ENCODE results near the gene SLC12A9.

The SLC12A9 gene

DNA sequence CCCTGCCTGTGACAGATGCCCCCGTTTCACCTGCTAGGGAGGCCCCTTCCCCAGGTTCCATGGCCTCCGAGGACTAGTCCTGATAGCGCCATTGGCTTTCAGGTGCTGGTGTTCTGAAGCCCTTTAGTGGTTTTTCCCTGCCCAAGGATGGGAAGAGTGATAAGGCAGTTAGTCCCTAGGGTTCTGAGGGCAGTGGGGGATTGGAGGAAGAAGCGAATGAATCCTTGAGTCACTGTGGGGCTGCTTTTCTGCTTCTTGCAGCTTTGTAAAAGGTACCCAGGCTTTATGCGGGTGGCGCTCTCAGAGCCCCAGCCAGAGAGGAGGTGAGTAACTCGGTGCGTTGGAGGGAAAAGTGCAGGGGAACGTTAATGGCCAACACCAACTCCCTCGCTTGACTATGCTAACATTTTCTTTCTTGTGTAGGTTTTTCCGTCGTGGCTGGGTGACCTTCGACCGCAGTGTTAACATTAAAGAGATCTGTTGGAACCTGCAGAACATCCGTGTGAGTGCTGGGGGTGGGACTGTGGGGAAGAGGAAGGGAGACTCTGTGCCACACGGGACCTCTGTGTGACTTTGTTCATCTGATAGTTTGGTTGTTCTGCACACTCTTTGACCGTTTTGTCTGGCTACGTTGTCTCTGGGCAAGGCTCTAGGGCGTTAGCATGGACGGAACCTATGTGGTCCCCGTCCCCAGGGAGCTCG is 33.1 kb downstream of the SLC12A9 start:
- DNase-seq = no peak

DNA sequence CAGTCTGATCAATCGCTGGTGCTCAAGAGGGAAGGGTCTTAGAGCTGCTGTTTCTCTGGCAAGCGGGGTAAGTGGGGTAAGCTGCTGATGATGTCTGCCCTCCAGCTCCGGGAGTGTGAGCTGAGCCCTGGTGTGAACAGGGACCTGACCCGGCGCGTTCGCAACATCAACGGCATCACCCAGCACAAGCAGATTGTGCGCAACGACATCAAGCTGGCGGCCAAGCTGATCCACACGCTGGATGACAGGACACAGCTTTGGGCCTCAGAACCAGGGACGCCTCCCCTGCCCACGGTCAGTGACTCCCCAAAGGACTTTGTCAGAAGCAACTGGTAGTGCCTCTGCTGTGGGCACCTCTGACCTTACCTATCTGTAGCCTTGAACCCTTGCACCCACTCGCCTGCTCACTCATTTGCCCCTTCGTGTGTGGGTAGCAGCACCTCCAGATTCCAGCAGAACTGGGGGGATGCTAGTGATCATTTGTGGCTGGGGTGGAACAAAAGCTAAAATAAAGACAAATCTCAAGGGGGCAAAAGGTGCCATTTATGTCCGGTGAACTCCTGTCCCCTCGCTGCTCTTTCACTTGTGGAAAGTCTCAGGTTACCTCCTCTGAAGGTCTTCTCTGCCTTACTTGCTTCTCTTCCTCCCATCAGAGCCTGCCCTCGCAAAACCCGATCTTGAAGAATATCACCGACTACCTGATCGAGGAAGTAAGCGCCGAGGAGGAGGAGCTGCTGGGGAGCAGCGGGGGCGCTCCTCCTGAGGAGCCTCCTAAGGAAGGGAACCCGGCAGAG is 33.8 kb downstream of the SLC12A9 start:
- no peak for DNase-seq

DNA sequence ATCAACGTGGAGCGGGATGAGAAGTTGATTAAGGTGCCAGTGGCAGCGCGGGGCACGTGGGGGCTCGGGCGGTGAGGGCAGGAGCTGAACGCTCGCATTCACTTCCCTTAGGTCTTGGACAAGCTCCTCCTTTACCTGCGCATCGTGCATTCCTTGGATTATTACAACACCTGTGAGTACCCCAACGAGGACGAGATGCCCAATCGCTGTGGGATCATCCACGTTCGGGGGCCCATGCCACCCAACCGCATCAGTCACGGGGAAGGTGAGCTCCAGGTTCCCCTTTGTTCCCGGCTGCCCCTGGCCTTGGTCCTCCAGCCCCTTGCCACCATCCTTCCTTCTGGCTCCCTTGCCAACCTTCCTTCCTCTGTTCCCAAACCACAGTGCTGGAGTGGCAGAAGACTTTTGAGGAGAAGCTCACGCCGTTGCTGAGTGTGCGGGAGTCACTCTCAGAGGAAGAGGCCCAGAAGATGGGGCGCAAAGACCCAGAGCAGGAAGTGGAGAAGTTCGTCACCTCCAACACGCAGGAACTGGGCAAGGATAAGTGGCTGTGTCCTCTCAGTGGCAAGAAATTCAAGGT is 34.5 kb downstream of the SLC12A9 start:
- no peak for DNase-seq

DNA sequence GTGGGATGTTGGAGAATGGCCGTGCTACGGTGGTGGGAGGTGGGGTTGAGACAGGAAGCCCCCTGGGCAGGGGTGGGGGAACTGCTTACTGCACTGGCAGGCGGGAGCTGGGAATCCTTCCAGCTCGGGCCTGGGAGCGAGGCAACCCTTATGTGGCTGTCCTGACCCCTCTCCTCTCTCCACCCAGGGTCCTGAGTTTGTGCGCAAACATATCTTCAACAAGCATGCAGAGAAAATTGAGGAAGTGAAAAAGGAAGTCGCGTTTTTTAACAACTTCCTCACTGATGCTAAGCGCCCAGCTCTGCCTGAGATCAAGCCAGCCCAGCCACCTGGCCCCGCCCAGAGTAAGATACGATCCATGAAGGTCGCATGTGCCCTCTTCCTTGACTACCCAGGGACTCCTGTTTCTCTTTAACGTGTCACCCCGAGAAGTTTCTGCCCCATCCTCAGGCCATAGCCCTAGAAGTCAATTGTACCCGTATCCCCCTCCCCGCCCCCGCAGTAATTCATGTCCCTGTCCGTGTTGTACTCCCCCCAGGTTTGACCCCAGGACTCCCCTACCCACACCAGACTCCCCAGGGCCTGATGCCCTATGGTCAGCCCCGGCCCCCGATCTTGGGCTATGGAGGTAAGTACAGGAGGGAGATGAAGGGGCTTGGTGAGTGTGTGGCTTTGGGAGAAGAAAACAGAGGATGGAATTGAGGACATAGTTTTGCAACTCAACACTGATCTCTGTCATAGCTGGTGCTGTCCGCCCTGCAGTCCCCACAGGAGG is 35.2 kb downstream of the SLC12A9 start:
- DNase-seq = no peak

DNA sequence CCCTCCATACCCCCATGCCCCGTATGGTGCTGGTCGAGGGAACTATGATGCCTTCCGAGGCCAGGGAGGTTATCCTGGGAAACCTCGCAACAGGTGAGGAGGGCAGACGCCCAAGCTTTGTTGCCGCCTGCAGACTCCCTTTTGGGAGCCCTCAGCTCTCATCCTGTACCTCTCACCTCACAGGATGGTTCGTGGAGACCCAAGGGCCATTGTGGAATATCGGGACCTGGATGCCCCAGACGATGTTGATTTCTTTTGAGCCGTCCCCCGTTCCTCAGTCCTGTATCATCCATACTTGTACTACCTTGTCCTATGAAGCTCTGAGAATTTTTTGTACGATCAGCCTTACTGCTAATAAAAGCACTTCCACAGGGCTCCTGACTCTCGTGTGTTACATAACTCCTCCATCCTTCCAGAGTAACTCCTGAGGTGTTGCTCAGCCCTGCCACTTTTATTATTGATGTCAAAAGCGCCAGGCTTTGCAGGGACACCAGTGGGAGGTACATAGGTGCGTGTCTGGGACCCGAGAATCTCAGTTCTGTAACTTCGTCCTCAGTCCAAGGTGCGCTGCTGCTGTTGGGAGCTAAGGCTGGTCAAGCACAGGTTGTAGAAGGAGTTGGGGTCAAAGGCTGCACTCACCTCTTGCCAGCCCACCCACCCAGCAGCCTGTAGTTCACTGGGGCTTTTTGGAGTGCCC is 35.9 kb downstream of the SLC12A9 start:
- DNase-seq = no peak

DNA sequence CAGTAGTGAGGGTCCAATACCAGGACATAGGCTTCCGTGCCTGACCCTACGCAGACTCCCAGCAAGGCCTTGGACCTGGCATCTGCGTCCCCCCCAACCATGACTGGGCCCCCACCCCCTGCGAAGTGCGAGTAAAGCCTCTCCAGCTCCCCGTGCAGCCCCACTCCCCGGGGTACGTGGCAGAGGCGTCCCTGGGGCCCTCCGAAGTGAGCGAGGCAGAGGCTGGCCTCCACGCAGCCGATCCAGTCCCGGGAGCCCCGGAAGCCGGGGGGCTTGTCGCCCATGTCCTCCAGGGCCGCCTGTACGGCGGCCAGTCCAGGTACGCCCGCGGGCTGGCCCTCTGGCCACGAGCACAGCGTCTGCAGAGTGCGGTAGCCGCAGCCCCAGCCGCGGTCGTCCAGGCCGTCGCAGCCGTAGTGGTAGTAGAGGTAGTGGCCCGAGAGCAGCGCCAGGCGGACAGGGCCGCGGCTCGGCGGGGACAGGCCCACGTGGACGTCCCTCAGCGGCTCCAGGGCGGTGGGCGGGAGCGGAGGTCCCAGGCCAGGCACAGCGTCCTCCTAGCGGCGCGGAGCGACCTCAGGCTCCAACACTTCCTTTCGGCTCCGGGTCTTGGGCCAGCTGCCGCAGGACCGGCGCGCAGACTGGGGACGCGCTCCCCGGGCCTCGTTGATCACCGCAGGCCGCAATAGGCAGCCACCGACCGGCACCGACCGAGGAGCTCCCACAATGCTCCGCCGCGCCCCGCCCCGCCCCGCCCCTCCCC is 36.7 kb downstream of the SLC12A9 start, which contains the start of gene UFSP1:
Gene UFSP1, minus strand, starts transcription at position 728 of the 763 bp plus-strand sequence. Its CDS starts 444 bp downstream, at position 284.
- DNase-seq = no peak

DNA sequence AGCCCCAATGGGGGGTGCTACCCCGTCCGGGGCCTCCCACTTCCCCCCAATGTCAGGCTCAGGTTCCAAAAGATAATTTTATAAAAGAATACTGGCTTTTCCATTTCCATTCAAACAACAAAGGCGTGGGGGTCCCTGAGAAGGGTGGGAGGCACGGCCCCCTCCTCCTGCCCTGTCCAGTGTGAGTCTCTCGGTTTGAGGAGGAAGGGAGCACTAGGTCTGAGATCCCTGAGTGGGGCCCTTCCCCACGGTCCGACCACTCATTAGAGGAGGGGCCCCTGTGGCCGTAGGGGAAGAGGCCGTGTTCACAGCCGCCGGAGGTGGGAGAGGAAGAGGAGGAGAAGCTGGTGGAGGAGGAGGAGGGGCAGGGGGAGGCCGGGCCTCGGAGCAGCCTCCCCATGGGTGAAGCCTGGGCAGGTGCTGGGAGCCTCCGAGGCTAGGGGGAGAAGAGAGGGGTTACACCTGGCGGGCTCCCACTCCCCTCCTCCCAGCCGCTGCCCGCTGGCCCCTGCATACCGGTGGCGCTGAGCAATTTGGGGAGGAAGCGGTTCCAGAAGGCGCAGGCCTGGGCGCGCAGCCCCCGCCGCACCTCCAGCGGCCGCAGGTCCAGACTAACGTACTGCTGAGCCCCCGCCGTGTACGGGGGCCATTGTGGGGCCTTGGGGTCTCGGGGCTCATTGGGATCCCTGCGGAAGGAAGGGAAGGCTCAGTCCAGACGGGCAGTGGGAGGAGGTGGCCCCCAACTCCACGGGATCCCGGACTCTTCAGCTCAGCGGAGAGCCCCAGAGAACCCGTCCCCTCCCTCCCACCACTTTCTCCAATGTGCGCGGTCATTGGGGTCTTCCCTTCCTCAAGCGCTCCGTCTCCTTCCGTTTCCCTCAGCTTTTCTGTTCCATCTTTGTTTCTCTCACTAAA is 38.4 kb downstream of the SLC12A9 start:
- no peak for DNase-seq

DNA sequence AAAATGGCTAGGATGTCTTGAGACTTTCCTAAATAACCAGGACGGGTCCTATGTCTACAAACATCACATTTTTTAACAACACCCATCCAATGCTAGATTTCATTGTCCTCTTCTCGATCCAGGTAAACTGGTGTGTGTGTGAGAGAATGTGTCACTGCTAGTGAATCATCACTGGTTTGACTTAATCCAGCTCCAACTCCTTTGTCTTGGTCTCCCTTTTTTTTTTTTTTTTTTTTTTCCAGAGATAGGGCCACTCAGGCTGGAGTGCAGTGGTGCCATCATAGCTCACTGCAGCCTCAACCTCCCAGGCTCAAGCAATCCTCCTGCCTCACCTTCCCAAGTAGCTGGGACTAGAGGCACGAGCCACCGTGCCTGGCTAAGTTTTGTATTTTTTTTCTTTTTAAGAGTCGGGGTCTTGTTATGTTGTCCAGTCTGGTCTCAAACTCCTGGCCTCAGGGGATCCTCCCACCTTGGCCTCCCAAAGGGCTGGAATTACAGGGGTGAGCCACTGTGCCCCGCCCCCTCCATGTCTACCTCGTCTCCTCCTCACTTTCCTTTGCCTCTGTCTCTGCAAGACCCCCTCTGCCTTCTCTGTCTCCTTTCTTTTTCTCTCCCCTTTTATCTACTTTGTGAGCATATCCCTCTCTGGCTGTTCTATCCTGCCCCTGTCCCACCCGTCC is 39.2 kb downstream of the SLC12A9 start:
- no peak for DNase-seq

DNA sequence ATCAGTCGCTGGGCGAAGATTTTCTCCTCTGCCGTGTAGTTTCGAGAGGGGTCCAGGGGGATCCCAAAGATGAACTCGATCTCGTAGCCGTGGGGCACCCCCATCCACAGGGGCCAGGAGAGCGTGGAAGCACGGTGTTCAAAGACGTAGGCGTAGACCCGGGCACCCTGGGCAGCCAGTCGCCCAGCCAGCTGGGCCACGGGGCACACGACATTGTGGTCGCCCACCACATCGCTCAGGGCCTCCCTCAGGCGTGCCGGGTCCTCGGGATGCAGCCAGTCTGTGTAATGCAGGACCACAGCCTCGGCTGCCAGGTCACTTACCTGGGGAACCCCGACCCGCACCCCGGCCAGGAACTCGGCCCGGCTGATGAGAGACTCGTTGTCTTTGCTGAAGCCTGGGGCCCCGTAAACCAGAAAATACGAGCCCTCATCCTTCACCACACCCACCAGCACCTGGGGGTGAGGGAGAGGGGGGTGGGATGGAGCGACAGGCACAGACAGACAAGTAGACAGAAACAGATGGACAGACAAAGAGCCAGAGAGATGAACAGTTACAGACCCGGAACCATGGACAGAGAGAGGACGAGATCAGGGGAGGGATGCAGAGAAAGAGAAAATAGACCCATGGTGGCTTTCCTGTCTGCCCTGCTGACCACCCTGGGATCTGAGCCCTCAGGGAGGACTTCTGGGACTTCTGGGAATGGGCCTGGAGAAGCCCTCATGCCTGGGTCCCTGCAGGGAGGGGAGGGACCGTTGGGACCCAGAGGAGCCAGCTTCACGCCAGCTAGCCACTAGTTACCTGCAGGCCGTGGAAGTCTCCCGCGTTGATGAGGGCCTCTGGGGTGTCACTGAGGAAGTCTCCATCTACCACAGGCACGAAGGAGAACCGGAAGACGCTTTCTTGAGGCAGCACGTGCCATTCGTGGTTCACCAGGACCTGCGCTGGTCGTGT is 40.1 kb downstream of the SLC12A9 start:
- no peak for DNase-seq

DNA sequence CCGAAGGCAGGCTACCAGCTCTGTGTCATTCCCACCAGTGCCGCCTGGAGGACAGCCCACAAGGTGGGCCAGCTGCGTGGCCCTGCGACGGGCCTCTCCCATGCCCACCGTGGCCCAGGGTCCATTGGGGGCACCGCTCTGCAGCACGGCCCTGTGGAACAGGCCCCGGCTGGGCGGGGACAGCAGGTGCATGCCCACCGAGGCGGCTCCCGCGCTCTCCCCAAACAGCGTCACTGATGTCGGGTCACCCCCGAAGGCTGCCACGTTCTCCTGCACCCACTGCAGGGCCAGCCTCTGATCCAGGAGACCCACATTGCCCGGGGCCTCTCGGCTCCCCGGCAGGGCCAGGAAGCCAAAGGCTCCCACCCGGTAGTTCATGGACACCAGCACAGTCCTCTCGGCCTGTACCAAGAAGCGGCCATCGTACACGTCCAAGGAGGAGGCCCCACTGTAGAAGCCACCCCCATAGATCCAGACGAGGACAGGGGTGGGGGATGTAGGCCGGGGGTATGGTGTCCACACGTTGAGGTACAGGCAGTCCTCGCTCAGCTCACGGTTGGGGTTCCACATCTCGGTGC is 40.9 kb downstream of the SLC12A9 start:
- no peak for DNase-seq

DNA sequence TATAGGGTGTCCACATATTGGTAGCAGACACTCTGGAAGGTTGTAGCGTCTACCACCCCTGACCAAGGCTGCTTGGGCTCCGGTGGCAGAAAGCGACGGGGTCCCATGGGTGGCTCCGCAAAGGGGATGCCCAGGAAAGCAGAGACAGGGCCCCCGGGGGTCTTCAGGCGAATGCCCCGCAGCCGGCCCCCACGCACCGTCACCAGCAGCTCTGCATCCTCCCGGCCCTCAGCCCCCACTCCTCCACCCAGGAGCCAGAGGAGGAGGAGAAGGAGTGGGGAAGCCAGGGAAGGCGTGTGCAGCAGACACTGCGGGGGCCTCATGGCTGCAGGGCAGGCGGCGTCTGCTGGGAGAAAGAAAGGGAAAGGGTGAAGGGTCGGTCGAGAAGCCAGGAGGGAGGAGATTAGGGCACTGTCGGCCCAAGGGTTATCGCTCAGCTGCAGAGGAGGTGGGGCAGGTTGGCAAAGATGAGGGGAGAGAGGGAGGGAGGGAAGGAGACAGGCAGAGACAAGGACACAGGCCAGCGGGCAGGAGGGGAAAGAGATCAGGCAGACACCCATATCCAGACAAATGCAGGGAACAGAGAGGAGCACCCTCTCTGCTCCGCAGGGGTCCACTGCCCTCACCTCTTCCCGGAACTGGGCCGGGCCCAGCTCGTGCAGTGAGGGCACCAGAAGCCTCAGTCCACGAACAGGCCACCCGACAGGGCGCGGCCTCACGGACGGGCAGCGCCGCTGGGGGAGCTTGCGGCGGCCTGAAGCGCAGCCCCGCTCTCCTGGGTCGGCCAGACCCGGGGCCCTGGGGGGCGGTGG is 41.6 kb downstream of the SLC12A9 start:
- no peak for DNase-seq

DNA sequence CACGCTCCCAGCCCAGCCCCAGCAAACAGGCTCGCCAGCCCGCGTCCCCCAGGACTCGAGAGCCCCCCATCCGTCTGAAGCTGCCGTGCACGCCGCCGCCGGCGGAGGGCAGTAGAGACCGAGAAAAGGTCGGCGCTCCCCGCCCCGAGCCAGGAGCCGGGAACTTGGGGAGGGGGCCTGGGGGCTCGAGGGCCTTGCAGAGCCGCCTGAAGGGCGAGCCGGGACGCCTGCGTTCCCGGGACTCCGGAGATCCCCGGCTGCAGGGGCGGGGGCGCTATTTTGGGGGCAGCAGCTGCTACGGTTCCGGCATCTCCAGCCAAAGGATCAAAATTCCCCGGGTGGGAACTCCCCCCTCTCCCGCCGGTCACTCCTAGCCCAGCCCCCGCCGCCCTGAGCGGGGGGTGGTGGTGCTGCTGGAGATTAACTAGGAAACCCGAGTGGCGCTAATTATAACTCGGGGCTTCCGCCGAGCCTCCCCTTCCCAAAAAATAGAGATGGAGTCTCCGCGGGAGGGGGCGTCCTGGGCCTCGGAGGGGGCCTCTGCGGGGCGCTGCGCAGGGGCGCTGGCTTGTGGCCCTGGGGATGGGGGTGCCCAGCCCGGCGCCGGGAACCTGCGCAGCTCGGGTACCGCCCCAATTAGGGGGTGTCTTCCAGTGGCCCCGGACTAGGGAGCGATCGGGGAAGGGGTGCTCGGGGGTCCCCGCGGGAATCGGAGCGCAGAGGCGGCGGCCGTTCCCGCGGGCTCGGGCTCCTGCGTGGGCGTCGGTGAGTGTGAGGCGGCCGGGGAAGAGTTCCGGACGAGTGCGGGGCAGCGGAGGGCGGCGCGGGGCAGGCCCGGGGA is 42.6 kb downstream of the SLC12A9 start:
- no peak for DNase-seq

DNA sequence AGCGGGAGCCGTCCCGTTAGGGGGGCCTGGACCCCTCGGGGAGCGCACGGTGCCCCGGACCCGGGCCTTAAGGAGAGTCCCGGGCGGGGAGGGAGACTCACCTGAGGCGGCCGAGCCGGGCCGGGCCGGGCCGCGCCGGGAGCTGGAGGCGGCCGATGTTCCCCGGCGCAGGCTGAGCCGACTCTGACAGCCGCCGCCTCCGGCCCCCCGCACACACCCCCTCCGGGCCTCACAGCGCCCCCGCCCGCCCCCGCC is 43.1 kb downstream of the SLC12A9 start, which contains the start of gene ACHE:
Gene ACHE, minus strand, starts transcription at position 188 of the 255 bp plus-strand sequence. CDS start 1,656 bp downstream, outside the sequence.
- DNase-seq = no peak

DNA sequence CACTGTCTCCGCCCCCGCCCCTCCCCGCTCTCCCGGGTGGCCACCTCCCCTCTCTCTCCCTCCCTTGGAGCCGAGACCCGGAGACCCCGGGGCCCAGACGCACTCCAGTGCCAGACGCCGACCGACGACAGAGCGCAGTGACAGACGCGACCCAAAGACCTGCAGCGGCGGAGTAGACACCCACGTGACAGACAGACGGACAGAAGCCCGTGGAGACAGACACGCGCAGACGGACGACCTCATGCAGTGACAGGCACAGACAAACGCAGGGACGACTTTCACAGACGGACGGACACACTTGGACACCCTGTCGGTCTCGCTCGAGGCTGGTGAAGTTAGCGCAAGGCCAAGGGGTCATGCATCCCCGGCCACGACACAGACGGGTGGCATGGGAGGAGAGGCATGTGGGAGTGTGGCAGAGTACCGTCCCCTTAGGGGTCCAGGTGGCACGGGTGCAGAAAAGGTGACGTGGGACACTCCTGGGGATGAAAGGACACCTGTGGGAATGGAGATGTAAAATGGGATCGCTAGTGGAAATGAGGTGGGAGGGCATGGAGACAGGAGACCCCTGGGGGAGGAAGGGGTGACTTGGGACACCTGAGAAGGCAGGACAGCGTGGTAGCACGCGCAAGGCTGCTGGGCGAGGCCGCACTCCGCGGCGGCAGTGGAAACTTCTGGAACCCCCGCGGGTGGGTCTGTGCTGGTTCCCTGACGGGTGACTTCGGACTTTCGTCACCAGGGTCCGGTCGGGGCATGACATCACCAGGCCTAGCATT is 43.6 kb downstream of the SLC12A9 start:
- DNase-seq = no peak

DNA sequence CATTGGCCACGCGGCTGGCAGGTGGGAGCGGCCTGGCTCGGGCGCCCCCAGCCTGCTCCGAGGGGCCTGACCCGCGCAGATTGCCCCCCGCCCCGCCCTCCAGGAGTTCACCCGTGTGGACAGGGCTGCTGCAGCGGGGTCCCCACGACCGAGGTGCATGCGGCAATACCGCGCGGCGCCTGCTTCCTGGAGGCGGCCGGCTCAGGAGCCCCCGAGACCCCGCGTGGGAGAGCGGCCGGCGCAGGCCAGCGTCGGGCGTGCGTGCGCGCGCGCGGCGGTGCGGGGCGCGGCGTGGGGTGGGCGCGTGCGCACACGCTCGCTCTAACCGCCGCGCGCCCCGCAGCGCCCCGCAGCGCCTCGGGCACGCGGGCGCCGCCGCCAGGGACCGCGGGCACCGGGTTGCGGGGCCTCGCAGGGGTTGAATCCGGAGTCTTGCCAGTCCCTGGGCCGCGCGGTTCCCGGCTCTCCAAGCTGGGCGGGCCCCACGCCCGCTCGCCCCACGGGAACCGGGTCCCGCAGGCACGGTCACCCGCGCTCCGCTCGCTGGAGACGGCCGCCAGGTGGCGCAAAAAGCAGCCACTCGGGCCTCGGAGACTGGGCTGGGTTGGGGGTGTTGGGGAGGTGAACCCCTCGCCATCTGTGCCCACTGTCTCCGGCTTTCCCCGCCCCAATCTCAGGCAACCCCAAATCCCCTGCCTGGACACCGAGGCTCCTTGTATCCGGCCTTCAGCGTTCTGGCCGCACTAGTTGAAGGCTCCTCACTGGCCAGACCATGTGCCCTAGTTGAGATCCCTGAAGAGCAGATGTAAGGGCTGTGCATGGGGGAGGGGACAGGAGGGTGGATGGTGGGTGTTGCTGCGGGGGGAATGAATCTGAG is 44.5 kb downstream of the SLC12A9 start:
- DNase-seq = no peak
